Inferior parietal cortex (tissue), 1 donor: ENCODE results near the gene SLC22A23.
"Not testable (repeated sequence)": the region's sequence is repeated elsewhere in the genome, so short reads cannot be mapped to it uniquely, and the experiment has no call there.

Experiments
- DNase-seq: peaks from one replicate; pipeline ENCODE4 v3.0.0-alpha.2; 2016; ENCODE audit errors: extremely low spot score

Gene SLC22A23

GRCh38 chr6:3267162-3267561 lies 189.7 kb downstream of the SLC22A23 start:
- no peak for DNase-seq

- no peak for DNase-seq
Observed at GRCh38 chr6:3266170-3266569, 190.7 kb downstream of the SLC22A23 start.

GRCh38 chr6:3265671-3266070 lies 191.2 kb downstream of the SLC22A23 start:
- no peak for DNase-seq

GRCh38 chr6:3264356-3264755 lies 192.5 kb downstream of the SLC22A23 start:
- DNase-seq: no peak

- no peak for DNase-seq
Observed at GRCh38 chr6:3263096-3263495, 193.8 kb downstream of the SLC22A23 start.

- DNase-seq: no peak
Observed at GRCh38 chr6:3261921-3262320, 194.9 kb downstream of the SLC22A23 start.

- no peak for DNase-seq
Observed at GRCh38 chr6:3261518-3261820, 195.4 kb downstream of the SLC22A23 start.

GRCh38 chr6:3260772-3261517 lies 195.9 kb downstream of the SLC22A23 start:
- no peak for DNase-seq

- DNase-seq: no peak
Observed at GRCh38 chr6:3260296-3260695, 196.6 kb downstream of the SLC22A23 start.

- DNase-seq: peak; percentile 45
Observed at GRCh38 chr6:3259491-3259958, 197.3 kb downstream of the SLC22A23 start.

GRCh38 chr6:3258720-3259490 lies 197.9 kb downstream of the SLC22A23 start, which contains the start of gene PSMG4:
Gene PSMG4, plus strand, starts transcription at chr6:3258947. Its CDS starts 76 bp downstream, at chr6:3259023.
- peak; percentile 83 for DNase-seq

- DNase-seq: no peak
Observed at GRCh38 chr6:3258201-3258600, 198.6 kb downstream of the SLC22A23 start.

- DNase-seq: no peak
Observed at GRCh38 chr6:3253597-3253961, 203.3 kb downstream of the SLC22A23 start.

GRCh38 chr6:3252861-3253596 lies 203.8 kb downstream of the SLC22A23 start:
- no peak for DNase-seq

- DNase-seq: no peak
Observed at GRCh38 chr6:3252369-3252768, 204.5 kb downstream of the SLC22A23 start.

- peak; percentile 91 for DNase-seq
Observed at GRCh38 chr6:3251462-3252314, 205.2 kb downstream of the SLC22A23 start.

GRCh38 chr6:3250231-3250675 lies 206.6 kb downstream of the SLC22A23 start:
- no peak for DNase-seq

- DNase-seq: no peak
Observed at GRCh38 chr6:3249821-3250220, 207.0 kb downstream of the SLC22A23 start.

GRCh38 chr6:3247255-3248146 lies 209.3 kb downstream of the SLC22A23 start:
- DNase-seq: peak; percentile 88

- DNase-seq: no peak
Observed at GRCh38 chr6:3245216-3245615, 211.6 kb downstream of the SLC22A23 start.

GRCh38 chr6:3244832-3245161 lies 212.1 kb downstream of the SLC22A23 start:
- not testable (repeated sequence) for DNase-seq
